ENCODE measurements around the gene ICE1.

DNA sequence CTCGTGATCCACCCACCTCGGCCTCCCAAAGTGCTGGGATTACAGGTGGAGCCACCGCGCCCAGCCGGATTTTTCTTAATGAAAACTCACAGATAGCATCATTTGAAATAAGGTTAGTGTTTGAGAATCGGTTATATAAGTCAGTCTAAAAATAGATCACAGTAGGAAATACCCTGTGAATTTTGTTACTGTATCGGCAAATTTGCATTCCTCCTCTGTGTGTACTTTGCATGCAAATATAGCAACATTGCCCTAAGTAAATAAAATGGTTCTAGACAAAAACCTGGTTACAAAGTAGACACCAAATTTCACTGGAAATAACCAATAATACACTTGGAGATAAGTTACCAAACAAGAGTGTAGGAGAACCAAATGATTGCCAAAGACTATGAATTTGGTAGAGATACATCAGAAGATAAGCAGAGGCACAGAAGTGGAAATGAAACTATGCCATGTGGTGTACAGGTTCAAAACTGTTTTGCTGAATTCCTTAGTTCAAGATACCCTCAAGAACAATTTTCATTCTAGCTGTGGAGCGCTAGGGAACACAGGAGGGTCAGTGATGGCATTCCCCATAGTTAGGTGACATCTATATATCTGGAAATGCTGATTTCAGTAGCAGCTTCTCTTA is 58.1 kb downstream of the ICE1 start:
- TF ChIP-seq CTCF (IDR thresholded peaks at IDR 0.05; ENCODE audit: borderline replicate concordance, extremely low read depth, low read length, poor library complexity, severe bottlenecking) (no peak), EZH2 (IDR thresholded peaks at IDR 0.05; ENCODE audit: borderline replicate concordance, low read depth, low read length, severe bottlenecking) (no peak)
